GM19099 (cell line): ENCODE measurements around the gene HYI.

ENCODE experiments used
- POLR2A ChIP-seq: IDR thresholded peaks from 3 replicates; pipeline ENCODE4 v1.6.1; 2011; ENCODE audit warnings: low read depth; ENCODE audit not compliant: insufficient read length; ENCODE audit errors: extremely low read depth

The HYI gene

DNA sequence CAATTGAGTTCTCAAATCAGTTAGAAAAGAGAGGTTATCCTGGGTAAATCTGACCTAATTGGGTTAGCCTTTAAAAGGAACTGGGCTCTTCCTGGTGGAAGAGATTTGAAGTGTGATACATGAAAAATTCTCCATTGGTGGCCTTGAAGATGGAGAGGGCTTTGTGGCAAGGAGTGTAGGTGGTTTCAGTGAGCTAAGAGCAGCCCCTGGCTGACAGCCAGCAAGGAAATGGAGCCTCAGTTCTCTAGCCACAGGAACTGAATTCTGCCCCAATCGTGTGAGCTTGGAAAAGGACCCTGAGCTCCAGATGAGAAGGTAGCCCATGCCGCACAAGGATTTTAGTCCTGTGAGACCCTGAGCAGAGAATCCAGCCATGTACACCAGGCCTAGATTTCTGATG, 12.7 kb upstream of the HYI start:
- TF ChIP-seq POLR2A: no peak

- TF ChIP-seq POLR2A: no peak
These were observed 11.9 kb upstream of the HYI start for GRCh38 chr1:43465505-43466067.

DNA sequence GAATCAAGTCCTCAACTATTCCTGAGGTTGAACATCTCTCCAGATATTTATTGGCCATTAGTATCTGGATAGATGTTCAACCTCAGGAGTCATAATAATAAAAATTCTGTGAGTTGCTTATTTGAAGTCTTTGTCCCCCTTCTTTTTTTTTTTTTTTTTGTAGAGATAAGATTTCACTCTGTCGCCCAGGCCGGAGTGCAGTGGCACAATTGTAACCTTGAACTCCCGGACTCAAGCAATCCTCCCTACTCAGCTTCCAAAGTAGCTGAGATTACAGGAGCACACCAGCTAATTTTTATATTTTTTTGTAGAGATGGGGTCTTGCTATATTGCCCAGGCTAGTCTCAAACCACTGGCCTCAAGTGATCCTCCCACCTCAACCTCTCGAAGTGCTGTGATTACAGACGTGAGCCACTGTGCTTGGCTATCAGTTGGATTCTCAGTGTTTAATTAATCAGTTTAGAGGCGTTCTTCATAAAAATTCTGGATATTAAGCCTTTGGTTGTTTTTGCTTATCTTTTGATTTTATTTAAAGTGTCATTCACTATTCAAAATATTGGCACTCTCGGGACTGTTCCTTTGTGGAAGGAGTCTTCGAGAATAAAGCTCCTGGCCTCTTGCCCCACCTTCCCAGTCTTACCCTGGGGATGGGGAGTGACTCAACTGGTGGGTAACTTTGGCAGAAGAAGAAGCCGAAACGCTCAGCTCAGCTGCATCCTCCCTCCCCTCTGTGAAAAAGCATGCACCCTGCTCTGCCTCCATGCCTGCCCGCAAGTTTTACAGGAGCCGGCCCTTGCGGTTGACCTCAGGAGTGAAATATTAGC, 11.2 kb upstream of the HYI start:
- TF ChIP-seq POLR2A: no peak

DNA sequence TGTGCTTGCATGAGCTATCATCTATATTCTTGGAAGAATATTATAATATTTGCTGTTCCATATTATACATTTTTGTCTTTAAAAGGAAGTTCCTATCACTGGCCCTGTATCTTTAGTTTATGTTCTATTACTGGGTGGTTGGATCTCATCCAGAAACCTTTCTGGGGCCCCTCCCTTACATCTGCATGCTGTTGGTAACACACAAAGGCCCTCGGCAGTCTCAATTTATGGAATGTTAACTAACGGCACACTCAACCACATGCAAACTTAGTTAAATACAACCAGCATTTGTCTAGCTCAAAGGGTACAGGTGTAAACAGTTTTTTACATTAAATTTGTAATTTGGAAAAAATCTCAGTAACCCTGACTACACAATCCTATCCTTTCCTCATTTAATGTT, 9.7 kb upstream of the HYI start:
- no peak for TF ChIP-seq POLR2A

DNA sequence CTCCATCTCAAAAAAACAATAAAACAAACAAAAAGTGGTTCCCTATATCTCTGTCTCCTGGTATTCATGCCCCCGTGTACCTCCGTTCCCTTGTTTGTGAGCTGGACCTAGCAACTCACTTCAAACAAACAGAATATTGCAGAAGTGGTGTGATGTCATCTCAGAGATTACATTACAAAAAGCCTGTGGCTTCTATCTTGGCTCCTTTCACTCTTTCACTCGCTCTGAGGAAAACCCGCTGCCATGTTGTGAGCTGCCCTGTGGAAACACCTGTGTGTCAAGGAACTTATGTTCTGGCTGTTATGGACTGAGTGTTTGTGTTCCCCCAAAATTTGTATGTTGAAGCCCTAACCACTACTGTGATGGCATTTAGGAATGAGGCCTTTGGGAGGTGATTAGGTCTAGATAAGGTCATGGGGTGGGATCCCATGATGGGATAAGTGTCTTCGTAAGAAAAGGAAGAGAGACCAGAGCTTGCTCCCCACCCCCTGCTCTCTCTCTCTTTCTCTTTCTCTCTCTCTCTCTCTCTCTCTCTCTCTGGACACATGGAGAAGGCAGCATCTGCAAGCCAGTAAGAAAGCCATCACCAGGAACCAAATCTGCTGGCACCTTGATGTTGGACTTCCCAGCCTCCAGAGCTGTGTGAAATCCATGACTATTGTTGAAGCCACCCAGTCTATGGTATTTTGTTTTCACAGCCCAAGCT, 7.4 kb upstream of the HYI start:
- no peak for TF ChIP-seq POLR2A

- TF ChIP-seq POLR2A: no peak
These were observed 1.6 kb upstream of the HYI start for GRCh38 chr1:43455213-43455889.

GRCh38 chr1:43454270-43455011, 710 bp upstream of the HYI start:
- no peak for TF ChIP-seq POLR2A

DNA sequence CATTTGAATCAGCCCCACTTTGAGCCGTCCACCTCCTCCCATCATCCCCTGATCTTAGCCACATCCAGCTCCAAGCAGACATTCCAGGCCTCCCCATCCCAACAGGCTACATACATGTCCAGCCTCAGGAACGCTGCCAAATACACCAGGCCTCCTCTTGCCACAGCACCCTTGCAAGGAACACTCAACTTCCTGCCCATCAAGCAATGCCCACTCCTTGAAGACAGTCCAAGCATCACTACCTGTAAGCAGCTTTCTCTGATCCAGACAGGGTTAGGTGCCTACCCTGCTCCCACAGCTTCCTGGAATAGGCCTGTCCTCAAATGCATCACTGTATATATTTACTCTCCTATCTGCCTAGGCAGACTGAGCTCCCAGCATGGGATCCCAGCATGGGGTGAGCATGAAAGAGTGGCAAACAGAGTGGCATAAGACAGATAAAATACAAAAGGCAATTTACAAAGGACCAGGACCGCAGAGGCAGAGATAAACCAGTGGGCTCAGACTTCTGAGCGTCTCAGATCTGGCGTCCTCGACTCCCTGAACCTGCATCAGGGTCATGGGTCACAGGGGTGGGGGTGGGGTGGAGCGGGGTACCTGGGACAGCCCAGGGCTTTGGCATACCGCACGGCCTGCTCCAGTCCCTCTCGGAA, 816 bp downstream of the HYI start:
- TF ChIP-seq POLR2A: no peak

DNA sequence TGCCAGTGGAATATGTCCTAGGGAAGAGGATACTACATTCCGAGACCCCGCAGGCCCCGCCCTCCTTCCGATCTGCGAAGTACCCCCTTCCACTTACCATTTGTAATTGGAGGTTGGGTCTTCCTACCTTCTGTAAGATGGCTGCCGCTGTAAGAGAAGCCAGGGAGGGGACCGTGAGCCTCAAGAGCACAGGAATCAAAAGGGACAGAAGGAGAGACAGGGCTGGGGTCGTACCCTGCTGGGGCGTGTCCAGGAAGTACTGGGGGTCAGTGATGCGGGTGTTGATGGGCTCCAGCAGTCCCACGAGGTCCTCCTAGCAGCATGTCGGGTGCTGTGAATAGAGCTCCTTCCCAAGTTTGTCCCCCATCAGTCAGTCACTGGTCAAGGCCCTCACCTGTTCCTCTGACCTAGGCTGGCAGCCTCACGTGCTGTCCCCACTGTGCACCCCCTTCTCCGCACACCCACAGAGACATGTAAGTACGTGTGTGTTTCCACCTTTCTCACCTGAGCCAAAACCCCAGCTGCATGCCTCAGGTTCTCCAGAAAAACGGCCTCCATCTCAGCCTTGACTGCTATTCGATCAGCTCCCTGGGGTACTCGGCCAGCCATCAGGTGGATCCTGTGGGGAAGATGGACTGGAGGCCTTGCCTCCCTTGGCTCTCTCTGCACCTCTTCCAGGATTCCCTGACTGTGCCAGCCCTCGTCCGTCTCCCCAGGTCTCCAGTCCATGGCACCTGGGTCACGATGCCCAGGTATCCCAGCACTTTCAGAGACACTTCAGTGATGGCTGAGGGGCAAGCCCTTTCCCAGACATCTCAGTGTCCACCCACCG, 1.8 kb downstream of the HYI start:
- no peak for TF ChIP-seq POLR2A

GRCh38 chr1:43451157-43451591, 2.6 kb downstream of the HYI start:
- TF ChIP-seq POLR2A: no peak

- no peak for TF ChIP-seq POLR2A
These were observed 3.3 kb downstream of the HYI start for GRCh38 chr1:43450251-43450941.

DNA sequence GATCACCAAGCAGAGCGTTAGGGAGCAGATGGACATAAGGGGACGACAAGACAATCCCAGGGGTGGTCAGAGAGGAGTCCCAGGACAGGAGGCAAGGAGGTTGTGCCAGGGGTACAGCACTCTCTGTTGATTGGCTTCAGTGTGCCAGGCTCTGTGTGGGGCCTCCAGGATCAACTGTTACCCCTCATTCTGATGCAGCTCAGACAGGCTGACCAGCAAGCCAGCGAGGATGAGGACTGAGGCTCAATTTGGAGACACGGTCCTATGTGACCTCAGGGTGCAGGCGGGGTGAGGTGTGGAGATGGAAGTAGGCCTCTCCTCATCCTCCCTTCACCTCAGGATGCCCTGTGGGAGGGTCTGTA, 4.0 kb downstream of the HYI start:
- TF ChIP-seq POLR2A: no peak
